GM03348 (cell line): ENCODE data around the gene LINGO4.

ENCODE experiments used
- DNase-seq: peaks from one replicate; pipeline ENCODE4 v3.0.0; 2012; ENCODE audit warnings: low spot score

The LINGO4 gene

GRCh38 chr1:151805066-151805820 lies at the start of gene LINGO4:
Gene LINGO4, minus strand, starts transcription at chr1:151805419. Its CDS starts 2,715 bp downstream, at chr1:151802704.
- DNase-seq: no peak

GRCh38 chr1:151854658-151855057 lies 49.4 kb upstream of the LINGO4 start:
- no peak for DNase-seq

- no peak for DNase-seq
Measured at GRCh38 chr1:151853411-151853943, 48.3 kb upstream of the LINGO4 start, which contains the start of gene THEM5. Gene THEM5, minus strand, starts transcription at chr1:151853712. Its CDS starts 147 bp downstream, at chr1:151853565.

GRCh38 chr1:151852733-151853132 lies 47.5 kb upstream of the LINGO4 start:
- no peak for DNase-seq

GRCh38 chr1:151851886-151852285 lies 46.7 kb upstream of the LINGO4 start:
- no peak for DNase-seq

GRCh38 chr1:151849871-151850270 lies 44.7 kb upstream of the LINGO4 start:
- no peak for DNase-seq

GRCh38 chr1:151849126-151849525 lies 43.9 kb upstream of the LINGO4 start:
- DNase-seq: no peak

GRCh38 chr1:151847867-151848596 lies 42.8 kb upstream of the LINGO4 start:
- DNase-seq: no peak

- no peak for DNase-seq
Measured at GRCh38 chr1:151846686-151847237, 41.5 kb upstream of the LINGO4 start.

GRCh38 chr1:151846062-151846568 lies 40.9 kb upstream of the LINGO4 start:
- DNase-seq: no peak

GRCh38 chr1:151843398-151843797 lies 38.2 kb upstream of the LINGO4 start:
- no peak for DNase-seq

GRCh38 chr1:151841141-151841540 lies 35.9 kb upstream of the LINGO4 start:
- no peak for DNase-seq

- DNase-seq: no peak
Measured at GRCh38 chr1:151840421-151840820, 35.2 kb upstream of the LINGO4 start.

GRCh38 chr1:151839457-151840403 lies 34.5 kb upstream of the LINGO4 start, which contains the start of gene C2CD4D:
Gene C2CD4D, minus strand, starts transcription at chr1:151839820. Its CDS starts 831 bp downstream, at chr1:151838989.
- no peak for DNase-seq

- DNase-seq: no peak
Measured at GRCh38 chr1:151839082-151839412, 33.8 kb upstream of the LINGO4 start.

- DNase-seq: peak; percentile 78
Measured at GRCh38 chr1:151838222-151839081, 33.2 kb upstream of the LINGO4 start.

GRCh38 chr1:151837884-151838221 lies 32.6 kb upstream of the LINGO4 start:
- no peak for DNase-seq

GRCh38 chr1:151837197-151837596 lies 32.0 kb upstream of the LINGO4 start:
- no peak for DNase-seq

GRCh38 chr1:151835596-151835995 lies 30.4 kb upstream of the LINGO4 start:
- DNase-seq: no peak

- DNase-seq: no peak
Measured at GRCh38 chr1:151834239-151834638, 29.0 kb upstream of the LINGO4 start.
